ENCODE data around the gene GVQW3. TPM values are rescaled to one million over a fixed set of nuclear protein-coding genes. Genes with fewer than 3 reads are reported as not detected.

Gene GVQW3
- total RNA-seq = 2.1 and 2.4 TPM in 2 replicates

DNA sequence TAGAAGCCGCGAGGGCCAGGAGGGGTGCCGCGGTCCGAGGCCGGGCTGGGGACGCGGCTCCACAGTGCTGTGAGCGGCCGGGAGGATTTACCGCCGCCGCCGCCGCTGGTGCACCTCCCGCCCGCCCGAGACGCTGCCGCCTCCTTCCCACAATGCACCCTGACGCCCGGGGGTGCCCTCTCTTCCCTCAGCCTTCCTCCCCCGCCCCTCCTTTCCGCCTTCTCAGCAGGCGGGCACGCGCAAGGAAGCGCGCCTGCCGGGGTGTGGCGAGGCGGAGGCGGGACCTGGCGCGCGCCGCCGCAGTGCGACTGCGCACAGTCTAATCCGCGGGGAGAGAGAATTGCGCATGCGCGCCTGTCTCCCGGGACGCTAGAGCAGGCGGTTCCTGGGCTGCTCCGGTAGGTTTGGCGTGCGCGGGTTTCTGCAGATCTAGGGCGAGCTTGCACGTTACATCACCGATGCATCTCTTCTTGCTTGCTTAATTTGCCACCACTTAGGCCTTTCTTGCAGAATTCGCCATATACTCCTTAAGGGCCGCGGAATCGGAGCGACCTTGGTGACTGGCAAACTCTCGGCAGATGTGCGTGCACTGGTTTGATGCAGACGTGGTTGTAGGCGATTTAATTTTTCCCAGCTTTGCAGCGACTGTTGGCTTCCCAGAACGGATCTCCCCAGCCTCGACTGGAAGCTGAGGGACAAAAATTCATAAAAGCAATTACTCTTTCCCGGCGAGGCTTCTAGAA is at the start of gene GVQW3, which contains the start of gene THAP12:
TSS of gene GVQW3 (plus strand) at position 347 of the 743 bp plus-strand sequence. CDS start 506 bp downstream, outside the sequence.
TSS of gene THAP12 (minus strand) at position 156 of the 743 bp plus-strand sequence. CDS start 296 bp downstream, outside the sequence.

DNA sequence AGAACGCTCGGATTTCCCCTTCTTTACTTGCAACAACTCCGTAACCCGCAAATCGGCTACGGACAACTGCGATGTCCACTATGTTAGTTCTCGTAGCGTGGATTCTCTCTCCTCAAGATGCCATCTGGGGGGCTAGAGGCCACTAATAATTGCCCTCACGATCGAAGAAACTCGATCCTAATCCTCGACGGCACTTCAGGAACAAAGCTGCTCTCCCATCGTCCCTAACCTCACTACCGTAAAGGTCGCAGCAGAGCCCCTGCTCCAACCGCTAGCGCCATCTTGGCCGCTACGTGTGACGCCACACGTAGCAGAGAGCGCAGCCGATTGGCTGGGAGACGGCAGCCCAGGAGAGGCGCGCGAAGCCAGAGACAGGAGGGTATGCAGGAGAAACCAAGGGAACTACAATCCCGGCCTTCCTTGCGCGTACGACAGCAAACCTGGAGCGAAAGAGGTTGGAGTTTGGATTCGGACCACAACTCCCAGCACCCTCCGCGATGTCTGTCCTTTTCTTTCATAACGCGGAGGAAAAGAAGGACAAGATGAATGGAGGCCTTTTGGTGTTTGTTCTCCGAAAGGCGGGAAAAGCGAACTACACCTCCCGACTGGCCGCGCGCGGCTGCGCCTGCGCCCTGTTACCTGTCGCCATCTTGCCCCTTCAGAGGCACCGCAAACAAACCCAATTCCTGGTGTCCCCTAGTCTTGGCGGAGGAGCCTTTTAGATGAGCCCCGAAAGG is 63.4 kb downstream of the GVQW3 start, which contains the start of gene EMSY:
TSS of gene EMSY (plus strand) at position 635 of the 737 bp plus-strand sequence. CDS start 1,921 bp downstream, outside the sequence.

Other genes starting within 250 kb of the GVQW3 start
- 0.26 and 0.68 TPM in 2 replicates for gene WNT11, start 174.8 kb upstream of the GVQW3 start, total RNA-seq
- 40.6 and 40.7 TPM in 2 replicates for gene THAP12, start 191 bp upstream of the GVQW3 start, total RNA-seq
- 9.8 and 11.8 TPM in 2 replicates for gene EMSY, start 63.7 kb downstream of the GVQW3 start, total RNA-seq